CD14-positive monocyte (primary cell): Measurements from ENCODE around the gene KLHL36. TPM values are rescaled to one million over a fixed set of nuclear protein-coding genes. Genes with fewer than 3 reads are reported as not detected.

Source experiments
- DNase-seq, 3 donors: peaks; one replicate each; pipeline ENCODE4 v3.0.0-alpha.2; 2011 to 2022
- H2AFZ ChIP-seq: 2 replicates; pipeline ENCODE4 v1.6.0; 2012; ENCODE audit warnings: mild to moderate bottlenecking, low read depth, low read length, inconsistent platforms; ENCODE audit not compliant: insufficient read depth, poor library complexity, severe bottlenecking
- H3K27ac ChIP-seq, 2 donors: 1 replicate in 1 of 2; 2 replicates in 1 of 2; pipeline ENCODE4 v1.5.1; 2012 to 2013; ENCODE audit warnings: low read length in 2 of 2, control low read depth in 1 of 2, inconsistent platforms in 1 of 2, low read depth in 1 of 2, mild to moderate bottlenecking in 1 of 2
- H3K27me3 ChIP-seq, 2 donors: one replicate each; pipeline versions ENCODE4 v1.6.0 to v1.6.1; 2011 to 2013; ENCODE audit warnings: low read length in 2 of 2; ENCODE audit not compliant: control insufficient read depth in 2 of 2, insufficient read depth in 2 of 2
- H3K36me3 ChIP-seq, 2 donors: replicated peaks in 1 of 2; 1 replicate in 1 of 2; 2 replicates in 1 of 2; pipeline versions ENCODE4 v1.5.1 to v1.6.1; 2012 to 2013; ENCODE audit warnings: low read length in 2 of 2, control low read depth in 1 of 2, inconsistent platforms in 1 of 2, mild to moderate bottlenecking in 1 of 2; ENCODE audit not compliant: insufficient read depth in 2 of 2, control insufficient read depth in 1 of 2
- H3K4me1 ChIP-seq, 2 donors: 1 replicate in 1 of 2; 2 replicates in 1 of 2; pipeline versions ENCODE4 v1.5.1 to v1.6.1; 2012 to 2013; ENCODE audit warnings: low read length in 2 of 2, control low read depth in 1 of 2, inconsistent platforms in 1 of 2, mild to moderate bottlenecking in 1 of 2, moderate library complexity in 1 of 2; ENCODE audit not compliant: insufficient read depth in 2 of 2, control insufficient read depth in 1 of 2
- H3K4me2 ChIP-seq: replicated peaks from 2 replicates; pipeline ENCODE3; 2012; ENCODE audit warnings: low read length, moderate library complexity, mild to moderate bottlenecking; ENCODE audit not compliant: poor library complexity, severe bottlenecking; ENCODE audit errors: extremely low read depth
- H3K4me3 ChIP-seq, 3 experiments: fragments of 200-600 bp in 1 of 3; sonication (generic) in 1 of 3; replicated peaks in 1 of 3; 1 replicate in 2 of 3; 2 replicates in 1 of 3; pipeline ENCODE4 v1.5.1; 2011 to 2013; ENCODE audit warnings: low read length in 3 of 3, mild to moderate bottlenecking in 3 of 3, control low read depth in 2 of 3, low read depth in 2 of 3, inconsistent platforms in 1 of 3, moderate library complexity in 1 of 3
- H3K79me2 ChIP-seq: 2 replicates; pipeline ENCODE4 v1.6.0; 2012; ENCODE audit warnings: mild to moderate bottlenecking, control low read depth, inconsistent platforms, low read length, moderate library complexity; ENCODE audit not compliant: insufficient read depth
- H3K9ac ChIP-seq: 2 replicates; pipeline ENCODE4 v1.6.0; 2017; ENCODE audit warnings: low read length, mild to moderate bottlenecking; ENCODE audit not compliant: insufficient read depth, poor library complexity, severe bottlenecking
- H3K9me3 ChIP-seq, 2 donors: replicated peaks in 1 of 2; 1 replicate in 1 of 2; 2 replicates in 1 of 2; pipeline versions ENCODE4 v1.5.1 to v1.6.1; 2012 to 2013; ENCODE audit warnings: low read length in 2 of 2, control low read depth in 1 of 2; ENCODE audit not compliant: control insufficient read depth in 1 of 2, insufficient read depth in 1 of 2
- H4K20me1 ChIP-seq: 2 replicates; pipeline ENCODE4 v1.6.0; 2012; ENCODE audit warnings: mild to moderate bottlenecking, low read length, control low read depth, moderate library complexity; ENCODE audit not compliant: insufficient read depth
- H3K27ac Mint-ChIP-seq, 7 donors: one replicate each; pipeline ENCODE4 v1.8.0; 2020; ENCODE audit warnings: mild to moderate bottlenecking in 7 of 7, mixed read lengths in 7 of 7, moderate library complexity in 6 of 7, inconsistent platforms in 2 of 7
- H3K27me3 Mint-ChIP-seq, 3 donors: one replicate each; pipeline ENCODE4 v1.8.0; 2021 to 2022; ENCODE audit warnings: low read depth in 3 of 3, mild to moderate bottlenecking in 3 of 3, mixed read lengths in 3 of 3, moderate library complexity in 3 of 3, inconsistent platforms in 1 of 3
- H3K36me3 Mint-ChIP-seq, 2 donors: one replicate each; pipeline ENCODE4 v1.8.0; 2020; ENCODE audit warnings: mixed read lengths in 2 of 2, inconsistent platforms in 1 of 2, mild to moderate bottlenecking in 1 of 2
- H3K4me1 Mint-ChIP-seq: one replicate; pipeline ENCODE4 v1.8.0; 2020; ENCODE audit warnings: mild to moderate bottlenecking, mixed read lengths
- H3K4me3 Mint-ChIP-seq, 2 donors: one replicate each; pipeline ENCODE4 v1.8.0; 2020; ENCODE audit warnings: mild to moderate bottlenecking in 2 of 2, mixed read lengths in 2 of 2, moderate library complexity in 1 of 2
- H3K9me3 Mint-ChIP-seq, 7 donors: one replicate each; pipeline ENCODE4 v1.8.0; 2020 to 2022; ENCODE audit warnings: mixed read lengths in 7 of 7, mild to moderate bottlenecking in 6 of 7, moderate library complexity in 6 of 7, inconsistent platforms in 2 of 7
- CTCF ChIP-seq: fragments of 200-600 bp; IDR thresholded peaks from one replicate; pipeline ENCODE4 v1.8.0; 2022; ENCODE audit warnings: antibody characterized with exemption, mild to moderate bottlenecking
- WGBS: methylation state at CpG from one replicate; pipeline ENCODE4 v1.1.5; 2013; ENCODE audit warnings: missing lambda C conversion rate; ENCODE audit not compliant: insufficient coverage; 5-methylcytosine and 5-hydroxymethylcytosine counted together
- intact Hi-C, 2 donors: fragments of 100-400 bp; cut with micrococcal nuclease; formaldehyde crosslinking; loops; one replicate each; pipeline versions ENCODE4 v1.15.0 to v1.15.1; 2023
- polyA plus RNA-seq, 3 donors: library from polyadenylated mRNA; depleted of rRNA in 1 of 3; unstranded in 2 of 3; stranded (reverse) in 1 of 3; fragments of 300-500 nt in 2 of 3; fragments of >200 nt in 1 of 3; fragmentation: Illumina TruSeq in 2 of 3; gene quantifications; 1 replicate in 2 of 3; 2 replicates in 1 of 3; pipeline ENCODE4 v1.2.3, GENCODE V29; 2012 to 2021

Gene KLHL36
- polyA plus RNA-seq, 3 donors = 12.1 to 50.8 (median 14.2) TPM

- H3K9ac ChIP-seq = no peak overlapping the region
- intact Hi-C loops = loop anchor here in 1 of 2 donors (10.0 kb wide), 1 partner anchor 351 kb away; no protein-coding TSS in a partner anchor
- peaks cover 0 to 2% (median 1%) of the 10 kb centered on the region in 3 donors for H3K27me3 Mint-ChIP-seq
- H3K27ac ChIP-seq = no peak overlapping the region
- H3K36me3 ChIP-seq = no peaks in the 10 kb centered on the region
- no peak for TF ChIP-seq CTCF
- peaks cover 11% of the 10 kb centered on the region for H3K4me1 Mint-ChIP-seq
- no peak overlapping the region for H3K4me3 Mint-ChIP-seq
- no peaks in the 10 kb centered on the region for H3K27me3 ChIP-seq
- H3K36me3 Mint-ChIP-seq = no peaks in the 10 kb centered on the region
- H3K4me2 ChIP-seq = no peak overlapping the region
- H3K4me1 ChIP-seq = peaks cover 5 to 15% of the 10 kb centered on the region in 2 donors
- 100% methylated on average over 5 of the region's 6 CpGs for WGBS
- peaks cover 5% of the 10 kb centered on the region for H4K20me1 ChIP-seq
- H3K9me3 ChIP-seq = no peaks in the 10 kb centered on the region
- no peaks in the 10 kb centered on the region for H3K79me2 ChIP-seq
- H3K9me3 Mint-ChIP-seq = no peaks in the 10 kb centered on the region
- no peak for DNase-seq
- H2AFZ ChIP-seq = no peak overlapping the region
- H3K4me3 ChIP-seq = no peak overlapping the region
- no peak overlapping the region for H3K27ac Mint-ChIP-seq
Measured at GRCh38 chr16:84625556-84625955, 22.8 kb upstream of the KLHL36 start.

- H3K4me1 Mint-ChIP-seq = peaks cover 24% of the 10 kb centered on the region
- H3K9me3 Mint-ChIP-seq = no peaks in the 10 kb centered on the region
- Histone ChIP-seq H3K4me3 (no peak overlapping the region), H3K27ac (no peak overlapping the region), H4K20me1 (no peaks in the 10 kb centered on the region), H3K27me3 (no peaks in the 10 kb centered on the region), H3K9ac (no peak overlapping the region), H3K9me3 (no peaks in the 10 kb centered on the region), H3K4me1 (peaks cover 26 to 27% of the 10 kb centered on the region in 2 donors), H3K79me2 (no peaks in the 10 kb centered on the region), H3K4me2 (no peak overlapping the region), H3K36me3 (no peaks in the 10 kb centered on the region), H2AFZ (no peak overlapping the region)
- 67% methylated on average over 5 of the region's 7 CpGs for whole genome bisulfite sequencing
- no peak for TF ChIP-seq CTCF
- no peaks in the 10 kb centered on the region for H3K36me3 Mint-ChIP-seq
- peaks cover 0 to 2% (median 1%) of the 10 kb centered on the region in 3 donors for H3K27me3 Mint-ChIP-seq
- no peak overlapping the region for H3K4me3 Mint-ChIP-seq
- no peak overlapping the region for H3K27ac Mint-ChIP-seq
- intact Hi-C loops = loop anchor here in 1 of 2 donors (10.0 kb wide), 1 partner anchor 353 kb away; no protein-coding TSS in a partner anchor
- no peak for DNase-seq
Measured at GRCh38 chr16:84628226-84628731, 20.0 kb upstream of the KLHL36 start.
